ENCODE results near the gene LCN6. TPM values are rescaled to one million over a fixed set of nuclear protein-coding genes. Genes with fewer than 3 reads are reported as not detected.

LCN6 gene
- polyA plus RNA-seq, 3 donors: not detected

DNA sequence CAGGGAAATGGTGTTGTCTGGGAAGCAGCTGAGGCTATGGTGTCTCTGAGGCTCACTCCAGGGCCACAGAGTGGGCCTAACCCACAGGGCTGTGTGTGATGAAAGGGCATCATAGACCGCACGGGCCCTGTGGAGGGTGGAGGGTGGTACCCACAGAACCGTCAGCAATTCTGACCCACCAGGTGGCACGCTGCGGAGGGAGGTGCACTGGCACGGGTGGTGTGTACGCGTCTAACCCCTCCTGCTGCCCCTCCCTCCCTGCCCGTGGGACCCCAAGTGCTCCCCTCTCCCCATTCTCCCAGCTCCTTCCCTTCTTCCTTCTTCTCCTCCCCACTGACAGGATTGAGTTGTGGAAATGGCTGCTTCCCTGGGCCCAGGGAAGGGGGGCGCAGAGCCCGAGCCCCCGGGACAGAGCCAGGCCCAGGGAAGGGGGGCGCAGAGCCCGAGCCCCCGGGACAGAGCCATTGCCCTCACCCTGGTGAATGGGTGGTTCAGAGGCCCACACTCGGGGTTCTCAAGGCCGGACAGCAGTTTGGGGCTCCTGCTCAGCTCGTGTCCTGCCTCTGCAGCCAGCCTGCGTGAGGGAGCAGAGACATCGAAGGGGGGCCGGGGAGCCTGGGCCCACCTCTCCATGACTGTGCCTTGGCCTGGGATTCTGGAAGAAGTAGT lies 12.4 kb downstream of the LCN6 start:
- H3K9ac ChIP-seq (ENCODE audit: insufficient read depth, low read length, poor library complexity, severe bottlenecking): no peak overlapping the region
- TF ChIP-seq, protein P1, sequence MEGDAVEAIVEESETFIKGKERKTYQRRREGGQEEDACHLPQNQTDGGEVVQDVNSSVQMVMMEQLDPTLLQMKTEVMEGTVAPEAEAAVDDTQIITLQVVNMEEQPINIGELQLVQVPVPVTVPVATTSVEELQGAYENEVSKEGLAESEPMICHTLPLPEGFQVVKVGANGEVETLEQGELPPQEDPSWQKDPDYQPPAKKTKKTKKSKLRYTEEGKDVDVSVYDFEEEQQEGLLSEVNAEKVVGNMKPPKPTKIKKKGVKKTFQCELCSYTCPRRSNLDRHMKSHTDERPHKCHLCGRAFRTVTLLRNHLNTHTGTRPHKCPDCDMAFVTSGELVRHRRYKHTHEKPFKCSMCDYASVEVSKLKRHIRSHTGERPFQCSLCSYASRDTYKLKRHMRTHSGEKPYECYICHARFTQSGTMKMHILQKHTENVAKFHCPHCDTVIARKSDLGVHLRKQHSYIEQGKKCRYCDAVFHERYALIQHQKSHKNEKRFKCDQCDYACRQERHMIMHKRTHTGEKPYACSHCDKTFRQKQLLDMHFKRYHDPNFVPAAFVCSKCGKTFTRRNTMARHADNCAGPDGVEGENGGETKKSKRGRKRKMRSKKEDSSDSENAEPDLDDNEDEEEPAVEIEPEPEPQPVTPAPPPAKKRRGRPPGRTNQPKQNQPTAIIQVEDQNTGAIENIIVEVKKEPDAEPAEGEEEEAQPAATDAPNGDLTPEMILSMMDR (IDR thresholded peaks at IDR 0.05): no peak
- no peaks in the 10 kb centered on the region for H4K20me1 ChIP-seq (ENCODE audit: insufficient read depth, low read length)
- no peak overlapping the region for H3K27ac ChIP-seq (ENCODE audit: low read depth in 1 of 2, low read length in 2 of 2)
- Mint-ChIP-seq H3K9me3 (peaks cover 0 to 3% (median 0%) of the 10 kb centered on the region in 7 donors), H3K36me3 (no peaks in the 10 kb centered on the region), H3K4me3 (no peak overlapping the region), H3K27ac (no peak overlapping the region), H3K4me1 (no peaks in the 10 kb centered on the region), H3K27me3 (ENCODE audit: low read depth in 3 of 3) (peaks cover 4 to 17% (median 13%) of the 10 kb centered on the region in 3 donors)
- peaks cover 0 to 4% of the 10 kb centered on the region in 2 donors for H3K27me3 ChIP-seq (ENCODE audit: control insufficient read depth in 2 of 2, insufficient read depth in 2 of 2, low read length in 2 of 2)
- H3K9me3 ChIP-seq (replicated peaks in 1 of 2; ENCODE audit: control insufficient read depth in 1 of 2, insufficient read depth in 1 of 2, low read length in 2 of 2): no peaks in the 10 kb centered on the region
- no peaks in the 10 kb centered on the region for H3K79me2 ChIP-seq (ENCODE audit: insufficient read depth, low read length)
- 92% methylated on average over 10 of the region's 21 CpGs for WGBS (ENCODE audit: insufficient coverage)
- H3K4me3 ChIP-seq (replicated peaks in 1 of 3; ENCODE audit: low read depth in 2 of 3, low read length in 3 of 3): no peak overlapping the region
- H3K36me3 ChIP-seq (replicated peaks in 1 of 2; ENCODE audit: control insufficient read depth in 1 of 2, insufficient read depth in 2 of 2, low read length in 2 of 2): no peaks in the 10 kb centered on the region
- DNase-seq: no peak
- no peak overlapping the region for H3K4me2 ChIP-seq (replicated peaks; ENCODE audit: extremely low read depth, low read length, poor library complexity, severe bottlenecking)
- no peak overlapping the region for H2AFZ ChIP-seq (ENCODE audit: insufficient read depth, low read depth, low read length, poor library complexity, severe bottlenecking)
- intact Hi-C loops (cut with micrococcal nuclease): no loop called here
- H3K4me1 ChIP-seq (ENCODE audit: control insufficient read depth in 1 of 2, insufficient read depth in 2 of 2, low read length in 2 of 2): no peaks in the 10 kb centered on the region

DNA sequence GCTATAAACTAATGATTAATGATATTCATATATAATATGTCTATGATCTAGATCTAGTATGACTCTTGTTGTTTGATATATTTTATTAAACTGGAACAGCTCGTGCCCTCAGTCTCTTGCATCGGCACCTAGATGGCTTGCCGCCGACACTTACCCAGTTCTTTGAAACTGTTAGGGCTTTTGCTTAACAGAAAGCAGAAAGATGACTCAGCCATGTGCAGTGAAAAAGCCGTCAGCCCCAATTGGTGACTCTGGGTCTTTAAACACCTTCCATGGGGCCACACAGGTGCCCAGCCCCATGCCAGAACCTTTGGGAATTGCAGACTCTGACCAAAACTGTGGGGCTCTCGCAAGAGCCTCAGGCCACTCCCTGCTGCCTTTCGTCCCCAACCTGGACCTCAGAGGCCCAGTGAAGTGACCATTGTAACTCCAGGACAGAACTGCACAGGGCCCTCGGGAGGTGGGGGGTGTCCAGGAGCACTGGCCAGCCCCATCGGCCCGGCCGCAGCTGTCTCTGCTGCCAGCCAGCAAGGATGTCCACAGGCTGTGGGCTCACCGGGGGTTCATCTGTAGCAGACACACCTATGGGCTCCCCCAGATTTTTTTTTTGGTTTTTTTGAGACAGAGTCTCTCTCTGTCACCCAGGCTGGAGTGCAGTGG lies 13.4 kb downstream of the LCN6 start:
- Histone ChIP-seq H3K79me2 (ENCODE audit: insufficient read depth, low read length) (peaks cover 3% of the 10 kb centered on the region), H3K4me3 (replicated peaks in 1 of 3; ENCODE audit: low read depth in 2 of 3, low read length in 3 of 3) (no peak overlapping the region), H2AFZ (ENCODE audit: insufficient read depth, low read depth, low read length, poor library complexity, severe bottlenecking) (no peak overlapping the region), H3K4me1 (ENCODE audit: control insufficient read depth in 1 of 2, insufficient read depth in 2 of 2, low read length in 2 of 2) (no peaks in the 10 kb centered on the region), H3K9me3 (replicated peaks in 1 of 2; ENCODE audit: control insufficient read depth in 1 of 2, insufficient read depth in 1 of 2, low read length in 2 of 2) (no peaks in the 10 kb centered on the region), H4K20me1 (ENCODE audit: insufficient read depth, low read length) (no peaks in the 10 kb centered on the region), H3K27me3 (ENCODE audit: control insufficient read depth in 2 of 2, insufficient read depth in 2 of 2, low read length in 2 of 2) (no peaks in the 10 kb centered on the region), H3K4me2 (replicated peaks; ENCODE audit: extremely low read depth, low read length, poor library complexity, severe bottlenecking) (no peak overlapping the region), H3K27ac (ENCODE audit: low read depth in 1 of 2, low read length in 2 of 2) (no peak overlapping the region), H3K9ac (ENCODE audit: insufficient read depth, low read length, poor library complexity, severe bottlenecking) (no peak overlapping the region), H3K36me3 (replicated peaks in 1 of 2; ENCODE audit: control insufficient read depth in 1 of 2, insufficient read depth in 2 of 2, low read length in 2 of 2) (no peaks in the 10 kb centered on the region)
- Mint-ChIP-seq H3K27ac (no peak overlapping the region), H3K9me3 (peaks cover 0 to 3% (median 0%) of the 10 kb centered on the region in 7 donors), H3K27me3 (ENCODE audit: low read depth in 3 of 3) (peaks cover 5 to 10% (median 6%) of the 10 kb centered on the region in 3 donors), H3K4me3 (no peak overlapping the region), H3K36me3 (no peaks in the 10 kb centered on the region), H3K4me1 (no peaks in the 10 kb centered on the region)
- TF ChIP-seq, protein P1 (IDR thresholded peaks at IDR 0.05): no peak
- WGBS (ENCODE audit: insufficient coverage): 87% methylated on average over 11 of the region's 12 CpGs
- intact Hi-C loops (cut with micrococcal nuclease): no loop called here
- no peak for DNase-seq

Measured in CD14-positive monocyte (primary cell).